Skeletal muscle satellite cell (primary cell): ENCODE data around the gene OR13J1.

Source experiments
- H3K27me3 ChIP-seq: 2 replicates; pipeline ENCODE4 v1.7.0; 2013; ENCODE audit warnings: low read length; ENCODE audit not compliant: control insufficient read depth, insufficient read depth
- H3K36me3 ChIP-seq: 2 replicates; pipeline ENCODE4 v1.7.0; 2013; ENCODE audit warnings: mild to moderate bottlenecking, control low read depth, low read length; ENCODE audit not compliant: insufficient read depth
- H3K4me1 ChIP-seq: 2 replicates; pipeline ENCODE4 v1.7.0; 2013; ENCODE audit warnings: low read length; ENCODE audit not compliant: control insufficient read depth, insufficient read depth
- H3K4me2 ChIP-seq: 2 replicates; pipeline ENCODE4 v1.7.0; 2013; ENCODE audit warnings: mild to moderate bottlenecking, low read length
- H3K4me3 ChIP-seq: 2 replicates; pipeline ENCODE4 v1.7.0; 2013; ENCODE audit warnings: low read length
- H3K9ac ChIP-seq: 2 replicates; pipeline ENCODE4 v1.7.0; 2013; ENCODE audit warnings: mild to moderate bottlenecking, low read depth, low read length, moderate library complexity
- H3K9me3 ChIP-seq: replicated peaks from 2 replicates; pipeline ENCODE4 v1.7.0; 2013; ENCODE audit warnings: mild to moderate bottlenecking, control low read depth, low read length

Gene OR13J1

DNA sequence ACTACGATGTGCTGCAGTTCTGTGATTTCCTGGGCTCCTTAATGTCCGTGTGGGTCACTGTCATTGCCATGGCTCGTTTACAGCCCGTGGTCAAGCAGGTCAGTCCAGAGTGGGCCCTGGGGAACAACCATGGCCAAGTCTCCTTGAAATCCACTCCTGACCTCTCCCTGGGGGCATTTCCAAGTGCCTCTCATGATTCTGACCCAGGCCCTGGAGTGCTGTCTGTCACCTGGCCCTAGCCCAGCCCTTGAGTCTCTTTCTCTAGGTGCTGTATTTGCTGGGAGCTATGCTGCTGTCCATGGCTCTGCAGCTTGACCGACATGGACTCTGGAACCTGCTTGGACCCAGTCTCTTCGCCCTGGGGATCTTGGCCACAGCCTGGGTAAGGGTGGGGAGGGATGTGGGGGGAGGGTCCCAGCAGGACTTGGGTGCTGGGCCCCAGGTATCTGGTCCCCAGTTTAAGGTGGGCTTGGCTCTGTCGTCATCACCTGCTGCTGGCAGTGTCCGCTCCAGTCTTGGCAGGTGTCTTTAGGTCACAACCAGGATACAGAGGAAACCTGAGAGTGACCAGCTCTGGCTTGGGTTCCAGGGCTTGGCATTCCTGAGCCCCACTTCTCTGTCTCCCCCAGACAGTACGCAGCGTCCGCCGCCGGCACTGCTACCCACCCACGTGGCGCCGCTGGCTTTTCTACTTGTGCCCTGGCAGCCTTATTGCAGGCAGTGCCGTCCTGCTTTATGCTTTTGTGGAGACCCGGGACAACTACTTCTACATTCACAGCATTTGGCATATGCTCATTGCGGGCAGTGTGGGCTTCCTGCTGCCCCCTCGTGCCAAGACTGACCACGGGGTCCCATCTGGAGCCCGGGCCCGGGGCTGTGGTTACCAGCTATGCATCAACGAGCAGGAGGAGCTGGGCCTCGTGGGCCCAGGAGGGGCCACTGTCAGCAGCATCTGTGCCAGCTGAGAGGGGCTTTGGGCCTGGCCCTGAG is 17.0 kb downstream of the OR13J1 start:
- Histone ChIP-seq H3K4me1 (no peaks in the 10 kb centered on the region), H3K27me3 (peaks cover 6% of the 10 kb centered on the region), H3K4me2 (no peak overlapping the region), H3K9me3 (no peaks in the 10 kb centered on the region), H3K4me3 (no peak overlapping the region), H3K36me3 (no peaks in the 10 kb centered on the region), H3K9ac (no peak overlapping the region)

DNA sequence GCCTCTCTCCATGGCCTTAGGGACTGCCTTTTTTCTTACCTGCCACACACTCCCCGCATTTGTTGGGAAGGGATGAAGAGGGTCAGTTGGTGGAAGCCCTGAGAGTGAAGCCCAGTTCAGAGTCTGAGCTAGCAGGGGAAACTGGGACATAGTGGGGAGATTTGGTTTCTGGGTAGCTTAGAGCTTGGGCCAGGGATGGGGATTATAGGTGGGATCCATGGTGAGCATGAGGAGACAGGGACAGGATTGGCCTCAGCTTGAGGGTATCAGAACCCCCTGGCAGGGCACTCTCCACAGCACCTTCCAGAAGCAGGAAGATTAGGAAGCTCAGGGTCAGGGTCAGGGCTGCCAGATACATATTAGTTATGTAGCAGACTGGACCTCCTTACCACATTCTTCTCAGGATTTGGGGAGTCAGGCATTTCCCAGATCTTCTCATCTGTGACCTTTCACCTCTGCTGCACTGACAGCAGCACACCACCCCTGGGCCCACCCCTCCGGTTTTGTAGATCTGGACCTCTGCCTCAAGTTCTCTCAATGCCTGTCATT is 17.9 kb downstream of the OR13J1 start:
- H3K4me3 ChIP-seq = no peak overlapping the region
- peaks cover 8% of the 10 kb centered on the region for H3K4me1 ChIP-seq
- H3K27me3 ChIP-seq = peaks cover 6% of the 10 kb centered on the region
- H3K9ac ChIP-seq = no peak overlapping the region
- H3K4me2 ChIP-seq = no peak overlapping the region
- no peaks in the 10 kb centered on the region for H3K36me3 ChIP-seq
- no peaks in the 10 kb centered on the region for H3K9me3 ChIP-seq

DNA sequence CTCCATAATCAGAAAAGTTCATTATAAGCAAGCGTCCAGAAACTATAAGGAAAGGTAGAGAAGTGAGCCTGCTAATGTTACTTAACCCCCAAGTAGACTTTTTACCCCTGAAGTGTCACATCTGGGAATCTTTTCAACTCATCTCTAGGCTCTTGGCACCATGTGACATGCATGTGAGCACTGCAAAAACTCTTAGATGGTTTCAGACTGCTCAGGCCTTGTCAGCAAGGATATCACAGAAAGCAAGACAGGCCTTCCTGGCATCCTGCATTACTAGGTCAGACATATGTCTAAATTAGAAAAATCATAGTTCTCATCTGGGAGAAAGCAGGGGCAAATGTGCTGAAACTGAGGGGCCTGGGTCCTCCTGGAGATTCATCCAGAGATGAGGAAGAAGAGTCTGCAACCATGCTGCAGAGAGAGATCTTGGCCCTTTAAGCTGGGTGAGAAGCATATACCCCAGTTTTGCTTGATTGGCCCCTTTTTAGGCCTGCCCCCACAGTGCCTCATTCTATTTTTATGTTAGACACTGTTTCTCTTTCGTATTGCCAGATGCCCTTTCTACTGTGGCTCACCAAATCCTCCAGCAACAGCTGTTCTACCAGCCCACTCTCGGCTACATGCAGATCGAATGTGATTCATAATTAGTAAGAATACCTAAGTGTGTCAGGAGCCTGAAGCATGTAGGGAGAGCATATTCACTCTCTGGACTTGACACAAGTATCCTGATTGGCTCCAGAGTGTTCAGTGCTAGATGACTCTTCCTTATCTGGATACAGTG is 22.2 kb downstream of the OR13J1 start:
- Histone ChIP-seq H3K9me3 (no peaks in the 10 kb centered on the region), H3K4me3 (no peak overlapping the region), H3K27me3 (no peaks in the 10 kb centered on the region), H3K4me1 (peaks cover 28% of the 10 kb centered on the region), H3K4me2 (peak overlapping the region; percentile 23), H3K9ac (no peak overlapping the region), H3K36me3 (no peaks in the 10 kb centered on the region)

DNA sequence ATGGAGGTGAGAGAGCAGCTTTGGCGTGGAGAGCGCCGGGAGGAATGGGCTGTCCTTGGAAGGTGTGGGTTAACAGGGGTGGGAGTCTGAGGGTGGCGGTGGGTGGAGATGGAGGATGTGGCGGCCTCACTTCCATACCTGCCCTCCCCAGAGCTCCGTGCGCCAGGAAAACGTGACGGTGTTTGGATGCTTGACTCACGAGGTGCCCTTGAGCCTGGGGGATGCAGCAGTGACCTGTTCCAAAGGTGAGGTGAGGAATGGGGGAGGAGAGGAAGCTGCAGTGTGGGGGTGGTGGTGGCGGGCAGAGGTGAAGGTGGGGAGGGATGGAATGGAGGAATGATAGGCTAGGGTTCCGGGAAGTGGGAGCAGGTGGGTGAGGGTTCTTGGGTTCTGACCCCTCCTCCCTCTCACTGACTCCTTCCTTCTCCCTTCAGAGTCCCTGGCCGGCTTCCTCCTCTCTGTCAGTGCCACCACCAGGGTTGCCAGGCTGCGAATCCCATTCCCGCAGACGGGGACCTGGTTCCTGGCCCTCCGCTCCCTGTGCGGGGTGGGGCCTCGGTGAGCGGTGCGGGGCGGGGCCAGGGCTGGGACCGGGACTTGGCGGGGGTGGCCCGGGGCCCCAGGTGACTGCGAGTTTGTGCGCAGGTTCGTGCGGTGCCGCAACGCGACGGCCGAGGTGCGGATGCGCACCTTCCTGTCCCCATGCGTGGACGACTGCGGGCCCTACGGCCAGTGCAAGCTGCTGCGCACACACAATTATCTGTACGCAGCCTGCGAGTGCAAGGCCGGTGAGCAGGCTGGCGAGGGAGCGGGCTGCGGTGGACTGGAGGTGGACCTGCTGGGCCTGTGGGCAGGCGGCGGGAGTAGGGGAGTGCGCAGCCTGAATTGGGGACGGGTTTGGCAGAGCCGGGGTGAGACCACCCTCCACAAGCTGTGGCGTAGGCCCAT is 24.1 kb downstream of the OR13J1 start:
- Histone ChIP-seq H3K36me3 (no peaks in the 10 kb centered on the region), H3K27me3 (no peaks in the 10 kb centered on the region), H3K4me3 (no peak overlapping the region), H3K9me3 (no peaks in the 10 kb centered on the region), H3K4me1 (peaks cover 28% of the 10 kb centered on the region), H3K9ac (peak overlapping the region; percentile 6), H3K4me2 (no peak overlapping the region)

DNA sequence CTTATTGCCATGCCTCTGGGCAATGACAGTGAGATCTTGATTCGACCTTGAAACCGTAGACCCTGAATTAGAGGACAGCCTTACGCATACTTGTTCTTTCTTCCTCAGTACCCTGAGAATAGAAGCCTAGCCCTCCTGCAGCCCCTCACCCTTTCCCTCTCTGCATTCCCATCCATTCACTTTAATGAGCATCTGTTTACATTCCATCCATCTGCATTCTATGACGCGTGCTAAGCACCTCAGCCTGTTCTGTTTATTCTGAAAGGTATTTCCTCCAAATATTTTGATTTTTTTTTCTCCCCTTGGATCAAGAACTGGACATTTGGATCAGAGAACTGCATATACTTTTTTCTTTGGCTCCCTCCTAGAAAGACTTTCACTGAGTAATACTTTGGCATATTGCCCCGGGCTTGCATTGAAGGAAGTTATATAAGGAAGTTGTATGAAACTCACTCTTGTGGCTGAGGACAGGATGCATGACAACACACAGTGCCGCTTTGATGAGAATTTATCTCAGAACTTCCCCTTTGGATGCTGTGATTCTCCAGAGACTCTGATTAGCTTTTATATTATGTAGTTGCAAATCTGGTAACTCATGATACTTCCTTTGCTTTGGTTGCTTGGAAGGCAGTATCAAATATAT is 25.5 kb downstream of the OR13J1 start:
- H3K9ac ChIP-seq = peak overlapping the region; percentile 6
- peaks cover 28% of the 10 kb centered on the region for H3K4me1 ChIP-seq
- H3K4me2 ChIP-seq = peak overlapping the region; percentile 7
- no peaks in the 10 kb centered on the region for H3K27me3 ChIP-seq
- no peaks in the 10 kb centered on the region for H3K9me3 ChIP-seq
- no peak overlapping the region for H3K4me3 ChIP-seq
- no peaks in the 10 kb centered on the region for H3K36me3 ChIP-seq

DNA sequence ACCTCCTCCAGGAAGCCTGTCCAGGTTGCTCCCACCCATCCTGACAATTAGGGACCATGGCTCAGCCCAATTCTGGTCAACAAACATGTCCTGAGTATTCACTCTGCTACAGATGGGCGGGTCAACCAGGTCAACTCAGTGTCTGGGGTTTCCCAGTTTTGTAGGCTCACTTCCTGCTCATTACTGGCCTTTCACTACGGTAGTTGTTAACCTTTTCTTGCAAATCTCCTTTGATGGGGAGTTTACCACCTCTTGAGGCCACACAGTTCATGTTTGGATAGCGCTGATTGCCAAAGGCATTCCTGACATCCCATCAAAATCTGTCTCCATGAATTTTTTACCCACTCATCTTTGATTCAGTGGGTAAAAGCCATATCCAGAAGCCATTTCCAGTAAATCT is 27.4 kb downstream of the OR13J1 start:
- Histone ChIP-seq H3K27me3 (no peaks in the 10 kb centered on the region), H3K4me3 (no peak overlapping the region), H3K9ac (no peak overlapping the region), H3K4me2 (no peak overlapping the region), H3K36me3 (no peaks in the 10 kb centered on the region), H3K4me1 (peaks cover 25% of the 10 kb centered on the region), H3K9me3 (no peaks in the 10 kb centered on the region)

DNA sequence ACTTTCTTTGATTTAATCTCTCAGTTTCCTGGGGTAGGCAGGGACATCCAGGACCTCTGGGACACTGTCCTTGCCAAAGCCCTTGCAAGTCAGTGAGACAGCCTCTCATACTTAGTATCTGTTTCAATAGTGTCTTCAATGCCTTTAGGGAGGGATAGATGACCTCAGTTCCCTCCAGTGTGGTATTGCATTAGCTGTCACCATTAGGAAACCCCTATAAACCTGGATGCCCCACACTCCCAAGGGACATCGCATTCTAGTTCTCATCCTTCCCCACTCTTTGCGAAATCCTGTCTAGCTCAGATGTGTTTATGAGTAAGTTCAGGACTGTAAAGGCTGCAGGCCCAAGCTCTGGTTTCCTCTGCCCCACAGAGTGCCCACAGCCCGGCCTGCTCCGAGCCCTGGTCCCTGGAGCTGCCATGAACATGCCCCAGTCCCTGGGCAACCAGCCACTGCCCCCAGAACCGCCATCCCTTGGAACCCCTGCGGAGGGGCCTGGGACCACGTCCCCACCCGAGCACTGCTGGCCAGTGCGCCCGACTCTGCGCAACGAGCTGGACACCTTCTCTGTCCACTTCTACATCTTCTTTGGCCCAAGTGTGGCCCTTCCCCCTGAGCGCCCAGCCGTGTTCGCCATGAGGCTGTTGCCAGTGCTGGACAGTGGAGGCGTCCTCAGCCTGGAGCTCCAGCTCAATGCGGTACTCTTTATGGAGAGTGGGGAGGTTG is 28.0 kb downstream of the OR13J1 start:
- H3K36me3 ChIP-seq = no peaks in the 10 kb centered on the region
- H3K4me3 ChIP-seq = no peak overlapping the region
- H3K9me3 ChIP-seq = no peaks in the 10 kb centered on the region
- H3K9ac ChIP-seq = no peak overlapping the region
- no peaks in the 10 kb centered on the region for H3K27me3 ChIP-seq
- H3K4me2 ChIP-seq = no peak overlapping the region
- peaks cover 19% of the 10 kb centered on the region for H3K4me1 ChIP-seq

DNA sequence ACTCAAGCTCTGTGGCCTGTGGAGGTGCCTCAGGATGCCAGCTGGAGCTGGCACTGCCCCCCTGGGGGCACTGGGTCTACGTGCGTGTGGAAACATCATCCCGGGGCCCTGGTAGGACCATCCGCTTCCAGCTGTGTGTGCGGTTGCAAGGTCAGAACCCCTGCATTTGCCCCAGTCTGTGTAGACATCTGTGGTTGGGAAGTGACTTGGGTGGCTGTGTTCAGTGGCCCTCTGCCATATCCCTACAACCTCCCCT is 28.6 kb downstream of the OR13J1 start:
- no peaks in the 10 kb centered on the region for H3K36me3 ChIP-seq
- H3K4me3 ChIP-seq = no peak overlapping the region
- H3K4me1 ChIP-seq = peaks cover 18% of the 10 kb centered on the region
- H3K9me3 ChIP-seq = no peaks in the 10 kb centered on the region
- no peak overlapping the region for H3K9ac ChIP-seq
- no peak overlapping the region for H3K4me2 ChIP-seq
- no peaks in the 10 kb centered on the region for H3K27me3 ChIP-seq

DNA sequence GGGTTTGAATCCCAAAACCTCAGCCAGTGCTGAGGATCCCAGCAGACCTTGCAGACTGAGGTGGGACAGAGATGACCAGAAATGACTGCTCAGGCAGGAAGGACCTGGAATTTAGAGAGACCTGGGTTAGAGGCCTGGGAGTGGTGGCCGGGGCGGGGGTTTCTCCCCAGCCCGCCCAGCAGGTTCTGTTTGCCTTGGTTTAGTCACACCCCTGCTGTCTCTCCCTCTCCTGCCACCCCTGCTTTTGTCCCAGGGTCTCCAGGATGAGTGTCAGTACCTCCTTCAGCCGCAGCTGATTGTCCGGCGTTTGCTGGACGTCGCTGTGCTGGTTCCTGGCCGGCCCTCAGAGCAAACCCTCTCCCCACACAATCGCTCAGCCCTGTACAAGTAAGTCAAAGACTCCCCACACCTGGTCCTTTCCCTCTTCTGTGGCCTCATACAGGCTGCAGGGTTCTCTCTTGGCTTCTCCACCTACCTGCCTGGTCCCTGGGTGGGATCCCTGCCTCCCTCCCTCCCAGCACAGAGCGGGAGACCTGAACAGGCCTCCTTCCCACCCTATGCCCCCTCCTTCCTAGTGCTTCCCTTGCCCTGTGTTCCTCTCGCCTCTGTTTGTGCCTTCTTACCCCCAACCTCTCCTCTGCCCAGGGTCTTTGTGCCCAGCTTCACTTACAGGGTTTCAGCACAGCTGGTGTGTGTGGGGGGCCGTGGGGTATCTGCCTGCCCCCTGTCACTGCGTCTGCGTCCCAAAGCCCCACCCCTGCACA is 29.1 kb downstream of the OR13J1 start:
- Histone ChIP-seq H3K27me3 (no peaks in the 10 kb centered on the region), H3K4me1 (peaks cover 18% of the 10 kb centered on the region), H3K4me2 (no peak overlapping the region), H3K9me3 (no peaks in the 10 kb centered on the region), H3K36me3 (no peaks in the 10 kb centered on the region), H3K9ac (no peak overlapping the region), H3K4me3 (no peak overlapping the region)

DNA sequence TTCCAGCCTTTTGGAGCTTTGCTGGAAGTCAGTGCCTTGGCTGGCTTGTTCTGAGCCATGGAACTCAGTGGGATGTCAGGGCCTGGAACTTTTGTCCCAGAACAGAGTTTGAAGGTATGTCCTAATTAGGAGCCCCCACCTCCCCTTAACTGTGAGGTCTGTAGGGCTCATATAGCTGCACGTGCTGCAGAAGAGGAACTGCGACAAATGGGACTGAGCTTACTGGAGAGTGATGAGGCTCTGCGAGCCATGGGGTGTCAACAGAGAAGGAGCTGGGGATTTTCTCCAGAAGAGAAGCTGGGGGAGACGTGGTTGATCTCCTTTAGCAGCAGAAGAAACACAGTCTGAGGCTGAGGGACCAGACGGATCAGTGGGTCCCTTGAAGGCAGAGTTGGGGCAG is 30.3 kb downstream of the OR13J1 start:
- Histone ChIP-seq H3K36me3 (no peaks in the 10 kb centered on the region), H3K27me3 (no peaks in the 10 kb centered on the region), H3K9me3 (no peaks in the 10 kb centered on the region), H3K4me1 (peaks cover 10% of the 10 kb centered on the region), H3K9ac (no peak overlapping the region), H3K4me3 (no peak overlapping the region), H3K4me2 (no peak overlapping the region)
